ENCODE data around the gene TEX55. TPM values are rescaled to one million over a fixed set of nuclear protein-coding genes. Genes with fewer than 3 reads are reported as not detected.

The TEX55 gene
- total and polyA plus RNA-seq, 8 donors, result not detected

DNA sequence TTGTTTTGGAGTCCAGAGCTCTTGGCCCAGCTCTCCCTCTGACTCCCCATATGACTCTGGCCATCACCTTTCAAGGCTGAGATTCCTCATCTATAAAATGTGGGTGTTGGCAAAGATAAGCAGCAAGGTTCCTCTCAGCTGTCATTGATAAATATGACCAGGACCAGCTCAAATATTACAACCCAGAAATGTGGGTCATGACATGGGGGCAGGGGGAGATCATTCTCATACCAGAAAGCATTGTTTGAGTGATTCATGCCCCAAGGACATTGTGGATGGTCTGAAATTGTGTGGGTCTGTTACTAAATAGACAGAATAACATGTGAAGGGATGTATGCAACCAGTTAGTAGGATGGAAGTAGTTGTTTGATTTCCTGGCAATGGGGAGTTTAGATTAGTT is 41.3 kb downstream of the TEX55 start:
- no peak overlapping the region for H3K4me3 ChIP-seq
- H3K36me3 ChIP-seq, result no peaks in the 10 kb centered on the region
- no peaks in the 10 kb centered on the region for H3K9me3 ChIP-seq
- no peaks in the 10 kb centered on the region for H3K4me1 ChIP-seq
- TF ChIP-seq, protein P1, sequence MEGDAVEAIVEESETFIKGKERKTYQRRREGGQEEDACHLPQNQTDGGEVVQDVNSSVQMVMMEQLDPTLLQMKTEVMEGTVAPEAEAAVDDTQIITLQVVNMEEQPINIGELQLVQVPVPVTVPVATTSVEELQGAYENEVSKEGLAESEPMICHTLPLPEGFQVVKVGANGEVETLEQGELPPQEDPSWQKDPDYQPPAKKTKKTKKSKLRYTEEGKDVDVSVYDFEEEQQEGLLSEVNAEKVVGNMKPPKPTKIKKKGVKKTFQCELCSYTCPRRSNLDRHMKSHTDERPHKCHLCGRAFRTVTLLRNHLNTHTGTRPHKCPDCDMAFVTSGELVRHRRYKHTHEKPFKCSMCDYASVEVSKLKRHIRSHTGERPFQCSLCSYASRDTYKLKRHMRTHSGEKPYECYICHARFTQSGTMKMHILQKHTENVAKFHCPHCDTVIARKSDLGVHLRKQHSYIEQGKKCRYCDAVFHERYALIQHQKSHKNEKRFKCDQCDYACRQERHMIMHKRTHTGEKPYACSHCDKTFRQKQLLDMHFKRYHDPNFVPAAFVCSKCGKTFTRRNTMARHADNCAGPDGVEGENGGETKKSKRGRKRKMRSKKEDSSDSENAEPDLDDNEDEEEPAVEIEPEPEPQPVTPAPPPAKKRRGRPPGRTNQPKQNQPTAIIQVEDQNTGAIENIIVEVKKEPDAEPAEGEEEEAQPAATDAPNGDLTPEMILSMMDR (IDR thresholded peaks at IDR 0.05), result no peak
- intact Hi-C loops (cut with DNase I), result no loop called here
- H3K27me3 ChIP-seq, result no peaks in the 10 kb centered on the region
- ATAC-seq, result no peak
- DNase-seq, result no peak
- H3K27ac ChIP-seq, result no peak overlapping the region

DNA sequence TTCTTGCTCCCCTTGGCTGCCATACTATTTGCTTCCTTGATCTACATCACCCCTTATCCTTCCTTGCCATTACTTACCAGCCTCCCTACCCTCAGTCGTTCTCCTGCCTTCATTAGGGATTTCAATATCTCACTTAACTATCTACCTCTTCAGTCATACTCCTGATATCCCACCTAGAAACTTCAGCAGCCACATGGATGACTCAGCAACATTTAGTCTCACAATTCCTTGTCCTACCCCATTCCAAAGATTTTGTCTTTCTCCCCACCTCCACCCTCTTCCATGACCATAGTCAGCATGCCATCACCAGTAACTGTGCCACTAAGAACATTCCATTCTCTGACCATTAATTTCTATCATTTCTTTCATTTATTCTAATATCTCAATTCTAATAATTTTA is 45.8 kb downstream of the TEX55 start:
- DNase-seq (no peak), ATAC-seq (no peak)
- H3K27me3 ChIP-seq, result no peaks in the 10 kb centered on the region
- H3K27ac ChIP-seq, result no peak overlapping the region
- H3K9me3 ChIP-seq, result no peaks in the 10 kb centered on the region
- H3K4me3 ChIP-seq, result no peak overlapping the region
- TF ChIP-seq, protein P1 (IDR thresholded peaks at IDR 0.05), result no peak
- H3K36me3 ChIP-seq, result no peaks in the 10 kb centered on the region
- intact Hi-C loops (cut with DNase I), result no loop called here
- no peaks in the 10 kb centered on the region for H3K4me1 ChIP-seq

DNA sequence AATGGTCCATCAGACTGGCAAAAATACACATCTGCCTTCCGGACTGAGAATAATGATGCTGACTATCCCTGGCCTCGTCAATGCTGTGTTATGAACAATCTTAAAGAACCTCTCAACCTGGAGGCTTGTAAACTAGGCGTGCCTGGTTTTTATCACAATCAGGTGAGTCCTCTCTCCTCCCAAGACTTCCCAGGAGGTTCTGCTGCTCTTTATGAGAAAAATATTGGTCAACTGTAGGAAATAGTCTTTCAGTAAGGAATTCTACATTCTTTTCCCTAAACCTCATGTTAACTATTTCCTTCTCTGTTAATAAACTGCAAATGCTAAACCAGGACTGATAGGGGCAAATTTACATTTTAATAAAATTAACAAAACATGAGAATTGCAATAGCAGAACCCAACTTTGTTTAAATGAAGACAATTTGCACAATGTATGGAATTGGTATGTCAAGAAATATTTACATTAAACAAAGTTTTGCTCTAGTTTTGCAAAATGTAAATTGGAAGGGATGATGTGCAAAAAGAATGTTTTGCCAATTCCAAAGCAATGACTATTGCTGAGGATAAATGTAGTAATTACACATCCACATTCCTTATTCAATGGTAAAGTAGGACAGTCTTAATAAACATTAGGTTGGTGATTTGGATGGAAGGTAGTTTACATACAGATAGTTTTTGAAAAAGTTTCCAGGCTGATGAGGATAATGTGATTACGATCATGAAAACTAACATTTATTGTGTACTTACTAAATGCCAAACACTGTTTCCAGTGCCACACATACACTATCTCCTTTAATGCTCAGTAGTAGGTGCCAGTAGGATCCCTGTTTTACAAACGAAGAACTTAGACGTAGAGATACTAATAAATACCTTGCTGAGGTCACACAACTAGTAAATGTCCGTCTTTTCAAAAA is 48.5 kb downstream of the TEX55 start:
- DNase-seq (no peak), ATAC-seq (no peak)
- Histone ChIP-seq H3K4me3 (no peak overlapping the region), H3K27ac (no peak overlapping the region), H3K9me3 (no peaks in the 10 kb centered on the region), H3K27me3 (no peaks in the 10 kb centered on the region), H3K4me1 (no peaks in the 10 kb centered on the region), H3K36me3 (no peaks in the 10 kb centered on the region)
- intact Hi-C loops (cut with DNase I), result no loop called here
- TF ChIP-seq, protein P1 (IDR thresholded peaks at IDR 0.05), result no peak

DNA sequence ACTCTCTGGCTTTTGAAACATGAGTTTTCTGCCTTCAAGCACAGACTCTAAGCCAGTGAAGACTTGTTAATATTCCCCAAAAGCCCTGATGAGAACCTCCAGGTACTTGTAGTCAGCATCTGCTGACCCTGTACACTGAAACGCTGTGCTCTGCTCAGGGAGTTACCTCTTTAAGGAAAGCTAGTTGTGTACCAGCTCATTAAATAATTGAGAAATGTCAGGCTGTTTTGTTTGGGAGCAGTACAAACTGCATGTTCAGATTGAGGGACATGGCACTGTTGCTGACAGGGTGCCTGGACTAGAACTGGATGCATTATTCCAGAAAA is 49.1 kb downstream of the TEX55 start:
- intact Hi-C loops (cut with DNase I), result no loop called here
- Histone ChIP-seq H3K4me1 (no peaks in the 10 kb centered on the region), H3K27me3 (no peaks in the 10 kb centered on the region), H3K27ac (no peak overlapping the region), H3K36me3 (no peaks in the 10 kb centered on the region), H3K4me3 (no peak overlapping the region), H3K9me3 (no peaks in the 10 kb centered on the region)
- TF ChIP-seq, protein P1 (IDR thresholded peaks at IDR 0.05), result no peak
- DNase-seq (no peak), ATAC-seq (no peak)

DNA sequence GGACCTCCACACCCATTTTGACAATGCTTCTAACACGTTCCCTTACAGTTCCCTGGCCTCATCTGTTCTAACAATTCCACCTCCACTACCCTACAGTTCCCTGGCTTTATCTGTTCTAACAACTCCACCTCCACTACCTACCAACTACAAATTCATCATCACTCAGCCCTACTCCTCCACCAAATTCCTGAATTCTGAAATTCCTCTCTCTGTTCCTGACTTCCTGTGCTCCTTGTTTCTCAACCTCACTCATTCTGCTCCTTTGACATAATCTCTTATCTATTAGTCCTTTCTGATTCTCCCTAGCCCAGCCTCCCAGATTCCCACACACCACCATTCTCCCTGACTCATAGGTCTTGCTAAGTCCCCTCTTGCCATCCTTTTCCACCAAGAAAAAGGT is 49.9 kb downstream of the TEX55 start:
- H3K27me3 ChIP-seq, result no peaks in the 10 kb centered on the region
- H3K4me1 ChIP-seq, result no peaks in the 10 kb centered on the region
- TF ChIP-seq, protein P1 (IDR thresholded peaks at IDR 0.05), result no peak
- no peaks in the 10 kb centered on the region for H3K9me3 ChIP-seq
- DNase-seq (no peak), ATAC-seq (no peak)
- H3K4me3 ChIP-seq, result no peak overlapping the region
- intact Hi-C loops (cut with DNase I), result no loop called here
- no peak overlapping the region for H3K27ac ChIP-seq
- H3K36me3 ChIP-seq, result no peaks in the 10 kb centered on the region

Other genes starting within 250 kb of the TEX55 start
- under 1 TPM; 0.06 to 0.24 TPM for gene IGSF11, start 111.3 kb upstream of the TEX55 start, total RNA-seq
- 1 to 10 TPM in 2 of 6 donors, under 1 TPM in 4; 0.41 to 1.3 (median 0.76) TPM for gene IGSF11, start 111.3 kb upstream of the TEX55 start, polyA plus RNA-seq (ENCODE audit: insufficient read length in 6 of 6)
- gene UPK1B, start 27.4 kb downstream of the TEX55 start, total RNA-seq, result under 1 TPM in 1 of 2 donors, not detected in 1; 0.18 TPM
- under 1 TPM; 0.24 to 0.99 (median 0.52) TPM for gene UPK1B, start 27.4 kb downstream of the TEX55 start, polyA plus RNA-seq (ENCODE audit: insufficient read length in 6 of 6)
- 10 to 100 TPM; 14.9 to 19.3 TPM for gene B4GALT4, start 94.7 kb downstream of the TEX55 start, total RNA-seq
- gene B4GALT4, start 94.7 kb downstream of the TEX55 start, polyA plus RNA-seq (ENCODE audit: insufficient read length in 6 of 6), result 10 to 100 TPM; 23.4 to 35.4 (median 31.3) TPM
- gene ARHGAP31, start 148.2 kb downstream of the TEX55 start, total RNA-seq, result 10 to 100 TPM; 61.8 to 70.3 TPM
- 10 to 100 TPM; 31.5 to 42.8 (median 40.1) TPM for gene ARHGAP31, start 148.2 kb downstream of the TEX55 start, polyA plus RNA-seq (ENCODE audit: insufficient read length in 6 of 6)